Measurements from ENCODE around the gene GFRA3. TPM values are rescaled to one million over a fixed set of nuclear protein-coding genes. Genes with fewer than 3 reads are reported as not detected.

GFRA3 gene
- total RNA-seq, 1 experiment from 2014 or later: 1.6 TPM

- Histone ChIP-seq H3K79me2 (ENCODE audit: insufficient read depth, low read length) (no peaks in the 10 kb centered on the region), H3T11ph (ENCODE audit: low read length) (no peak overlapping the region), H2AFZ (ENCODE audit: low read length) (no peak overlapping the region), H3K27ac (ENCODE audit: insufficient read length, low read depth, low read length) (no peak overlapping the region), H2BK5ac (ENCODE audit: insufficient read length, low read length) (no peak overlapping the region), H3K27me3 (ENCODE audit: insufficient read depth, low read length) (peaks cover 6% of the 10 kb centered on the region; the same call in 1 of the 2 replicates), H3K4me1 (ENCODE audit: insufficient read depth, low read length) (no peaks in the 10 kb centered on the region), H3K9ac (ENCODE audit: extremely low read depth, insufficient read length, low read length) (no peak overlapping the region), H3K23ac (ENCODE audit: insufficient read length, low read depth, low read length) (no peak overlapping the region), H3K56ac (ENCODE audit: insufficient read length, low read depth, low read length) (no peak overlapping the region), H4K5ac (ENCODE audit: insufficient read length, low read depth, low read length) (no peak overlapping the region), H2BK15ac (ENCODE audit: low read depth, low read length) (no peak overlapping the region), H3K14ac (ENCODE audit: insufficient read depth, low read length) (no peak overlapping the region), H4K91ac (ENCODE audit: insufficient read length, low read depth, low read length) (no peak overlapping the region), H2BK120ac (ENCODE audit: low read depth, low read length, poor library complexity, severe bottlenecking) (no peak overlapping the region), H3K4ac (ENCODE audit: low read depth, low read length) (no peak overlapping the region), H4K8ac (replicated peaks; ENCODE audit: insufficient read length, low read depth, low read length) (no peak overlapping the region), H2BK12ac (ENCODE audit: insufficient read length, low read depth, low read length) (no peak overlapping the region), H2AK5ac (ENCODE audit: insufficient read length, low read length) (no peak overlapping the region), H2BK20ac (ENCODE audit: low read depth, low read length, poor library complexity, severe bottlenecking) (no peak overlapping the region), H3K4me2 (ENCODE audit: insufficient read depth, insufficient read length, low read length) (no peak overlapping the region), H3K18ac (ENCODE audit: insufficient read length, low read depth, low read length) (no peak overlapping the region), H4K20me1 (ENCODE audit: control insufficient read depth, insufficient read depth, insufficient read length) (no peaks in the 10 kb centered on the region), H3K79me1 (ENCODE audit: insufficient read depth, low read depth, low read length, poor library complexity, severe bottlenecking) (no peaks in the 10 kb centered on the region), H3K23me2 (ENCODE audit: insufficient read length, low read depth, low read length, poor library complexity, severe bottlenecking) (peaks cover 4% of the 10 kb centered on the region), H3K9me3 (ENCODE audit: control insufficient read depth, low read depth, low read length) (no peaks in the 10 kb centered on the region)
- H3K27ac Mint-ChIP-seq: no peak overlapping the region; a peak in 1 of 7 replicates
- H3K27me3 Mint-ChIP-seq (ENCODE audit: low read depth): peaks cover 41% of the 10 kb centered on the region
- H3K36me3 Mint-ChIP-seq (ENCODE audit: insufficient read depth in 1 of 3, low read depth in 3 of 3): no peaks in the 10 kb centered on the region
- peak overlapping the region in 1 of 2 experiments; percentile 80; a peak in 2 of 5 replicates for H3K4me3 Mint-ChIP-seq
- DNase-seq: no peak
- H3K4me1 Mint-ChIP-seq: peaks cover 16% of the 10 kb centered on the region in 2 experiments
- no peak for TF ChIP-seq CTCF (conservative IDR thresholded peaks at IDR 0.05)
- no CpG with 5 or more reads among the region's 3 CpGs for whole genome bisulfite sequencing (ENCODE audit: extremely low coverage, insufficient read length, low lambda C conversion rate)
- H3K9me3 Mint-ChIP-seq: no peaks in the 10 kb centered on the region
Observed at GRCh38 chr5:138275379-138275782, 960 bp upstream of the GFRA3 start.
